Activated CD8-positive, alpha-beta memory T cell treated with anti-CD3 and anti-CD28 coated beads for 48 hours (primary cell): ENCODE measurements around the gene CDH23.

Experiments used
- DNase-seq, 3 experiments: peaks; one replicate each; pipeline ENCODE4 v3.0.0-alpha.2; 2020; ENCODE audit warnings: low read depth in 2 of 3, low spot score in 2 of 3

CDH23 gene

GRCh38 chr10:71750986-71751385, 354.3 kb downstream of the CDH23 start:
- no peak for DNase-seq

- no peak for DNase-seq
Measured at GRCh38 chr10:71751515-71752224, 354.9 kb downstream of the CDH23 start.

DNA sequence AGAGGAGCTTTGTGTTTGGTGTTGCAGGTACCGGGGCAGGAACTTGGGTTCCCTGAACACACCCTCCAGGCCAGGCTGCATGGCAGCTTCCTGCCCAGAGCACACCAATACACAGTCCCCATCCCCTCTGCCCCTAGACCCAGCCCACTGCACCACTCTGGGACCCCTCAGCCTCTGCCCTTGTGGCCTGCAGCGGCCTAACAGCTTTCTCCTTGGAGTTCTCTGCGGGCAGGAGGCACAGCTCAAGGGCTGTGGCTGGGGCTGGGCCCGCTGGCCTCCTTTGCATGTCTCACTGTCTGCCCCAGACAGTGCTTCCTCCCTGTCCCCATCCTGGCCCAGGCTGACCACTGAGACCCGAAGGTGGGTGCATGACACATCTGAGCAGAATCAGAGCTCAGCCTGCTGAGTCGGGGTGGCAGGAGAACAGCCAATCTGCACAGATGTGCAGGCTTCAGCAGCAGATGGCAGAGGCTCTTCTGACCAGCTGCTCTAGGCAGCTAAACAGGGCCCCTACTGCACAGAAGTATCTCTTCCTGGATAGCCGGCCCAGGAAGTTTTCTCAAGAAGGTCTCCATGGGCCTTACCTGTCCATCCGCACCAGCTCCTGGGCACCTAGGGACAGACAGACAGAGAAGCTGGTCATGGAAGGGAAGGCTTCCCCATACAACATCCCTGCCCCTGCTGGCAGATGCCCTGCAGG, 355.8 kb downstream of the CDH23 start:
- no peak for DNase-seq

DNA sequence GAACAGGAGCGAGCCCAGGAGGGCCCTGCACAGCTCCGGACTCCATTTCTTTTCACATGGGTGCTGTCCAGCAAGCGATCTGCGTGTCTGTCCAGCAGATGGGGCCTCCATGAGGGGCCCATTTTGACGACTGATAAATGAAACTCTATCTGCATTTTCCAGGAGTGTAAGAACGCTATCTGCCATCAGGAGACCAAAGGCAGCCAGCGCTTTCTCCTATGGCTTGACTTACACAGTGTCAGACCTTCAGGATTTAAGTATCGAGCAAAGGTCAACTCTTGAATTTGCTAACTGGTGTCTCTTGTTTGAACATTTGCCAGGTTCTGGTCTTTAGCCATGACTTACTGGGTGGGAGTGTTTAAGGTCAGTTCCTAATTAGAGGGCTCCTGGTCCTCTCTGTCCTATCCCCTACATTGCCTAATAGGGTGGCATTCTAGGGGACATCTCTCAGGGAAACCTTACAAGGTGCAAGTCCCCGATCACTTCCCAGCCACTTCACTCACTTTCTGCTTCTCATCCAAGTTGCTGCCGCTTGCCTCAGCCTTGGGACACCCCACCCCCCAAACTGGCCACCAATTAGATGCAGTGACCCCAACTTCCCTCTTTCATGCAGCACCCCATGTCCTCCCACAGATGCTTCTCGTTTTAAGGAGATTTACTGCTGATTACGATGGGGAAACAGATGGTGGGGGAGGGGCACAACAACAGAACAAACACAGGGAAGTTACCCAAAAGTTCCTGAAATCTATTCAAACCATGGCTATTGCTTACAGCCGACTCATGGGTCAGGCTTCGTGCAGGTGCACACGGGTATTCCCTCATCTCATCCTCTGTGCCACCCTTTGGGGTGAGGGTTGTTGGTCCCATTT, 356.6 kb downstream of the CDH23 start:
- DNase-seq, result no peak

DNA sequence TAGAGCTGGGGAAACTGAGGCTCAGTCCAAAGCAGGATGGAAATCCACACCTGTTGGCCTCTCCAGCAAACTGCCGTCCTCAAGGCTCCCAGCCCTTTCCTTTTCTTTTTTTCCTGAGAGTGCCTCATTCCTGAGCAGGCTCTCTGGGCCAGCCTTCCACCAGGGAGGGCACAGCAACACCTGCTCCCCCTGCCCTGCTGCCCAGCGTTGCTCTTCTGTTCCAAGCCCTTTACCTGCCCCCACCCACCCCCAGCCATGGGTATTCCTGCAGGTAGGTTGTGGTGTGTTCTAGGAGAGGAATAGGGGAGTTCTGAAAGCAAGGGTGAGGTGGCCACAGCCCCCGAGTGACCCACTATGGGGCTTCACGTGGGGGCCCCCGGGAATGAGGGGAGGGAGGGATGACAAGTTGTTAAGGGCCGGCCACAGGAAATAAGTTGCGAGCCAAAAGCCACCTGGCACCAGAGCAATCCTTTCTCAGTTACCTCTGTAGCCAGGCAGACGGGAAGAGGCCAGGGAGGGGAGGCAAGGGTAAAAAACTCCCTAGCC, 357.3 kb downstream of the CDH23 start:
- no peak for DNase-seq

DNA sequence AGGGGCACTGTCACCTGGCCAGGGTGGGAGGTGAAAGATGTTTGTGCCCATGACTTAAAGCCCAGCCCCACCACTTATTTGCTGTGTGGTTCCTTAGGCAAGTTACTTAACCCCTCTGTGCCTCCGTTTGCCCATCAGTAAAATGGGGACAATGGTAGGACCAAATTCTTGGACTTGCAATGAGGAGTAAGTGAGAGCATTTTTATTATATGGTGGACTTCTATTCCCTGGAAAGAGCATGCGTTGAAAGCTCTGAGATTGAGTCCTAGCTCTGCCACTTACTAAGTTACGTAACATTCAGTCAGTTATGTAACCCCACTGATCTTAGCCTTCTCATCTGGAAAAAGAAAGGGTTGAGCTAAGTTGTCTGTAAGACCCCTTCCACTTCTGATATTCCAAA, 357.8 kb downstream of the CDH23 start:
- no peak for DNase-seq

DNA sequence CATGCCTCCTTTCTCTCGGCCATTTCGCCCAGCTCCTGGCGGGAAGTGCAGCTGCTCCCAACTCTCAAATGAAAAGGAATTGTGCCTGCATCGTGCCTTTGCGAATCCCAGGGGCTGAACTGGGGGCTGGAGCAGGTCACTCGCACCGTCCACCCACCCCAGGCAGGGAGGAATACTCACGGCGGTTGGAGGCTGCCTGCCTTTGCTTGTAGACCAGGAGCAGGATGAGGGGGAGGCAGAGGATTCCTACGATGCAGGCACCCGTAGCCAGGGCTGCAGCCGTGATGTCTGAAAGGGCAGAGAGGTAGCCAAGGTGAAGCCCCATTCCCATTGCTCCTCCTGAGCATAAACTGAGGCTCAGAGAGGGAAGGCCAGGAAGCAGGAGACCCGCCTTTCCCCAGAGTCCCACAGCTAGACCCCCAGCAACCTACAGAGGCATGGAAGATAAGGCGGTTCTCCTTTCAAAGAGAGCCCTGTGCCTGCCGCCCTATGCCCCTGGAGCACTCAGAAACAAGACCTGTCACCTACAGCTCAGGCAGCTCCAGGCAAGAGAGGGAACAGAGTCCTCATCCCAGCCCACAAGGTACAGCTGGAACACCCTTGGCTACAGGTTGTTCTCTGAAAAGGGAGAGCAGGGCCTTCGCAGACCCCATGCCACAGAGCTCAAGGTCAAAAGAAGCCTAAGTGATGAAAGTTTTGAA, 358.6 kb downstream of the CDH23 start:
- DNase-seq, result no peak

- DNase-seq, result no peak
Measured at GRCh38 chr10:71756311-71757191, 359.8 kb downstream of the CDH23 start.

- DNase-seq, result no peak
Measured at GRCh38 chr10:71757399-71757922, 360.7 kb downstream of the CDH23 start.

DNA sequence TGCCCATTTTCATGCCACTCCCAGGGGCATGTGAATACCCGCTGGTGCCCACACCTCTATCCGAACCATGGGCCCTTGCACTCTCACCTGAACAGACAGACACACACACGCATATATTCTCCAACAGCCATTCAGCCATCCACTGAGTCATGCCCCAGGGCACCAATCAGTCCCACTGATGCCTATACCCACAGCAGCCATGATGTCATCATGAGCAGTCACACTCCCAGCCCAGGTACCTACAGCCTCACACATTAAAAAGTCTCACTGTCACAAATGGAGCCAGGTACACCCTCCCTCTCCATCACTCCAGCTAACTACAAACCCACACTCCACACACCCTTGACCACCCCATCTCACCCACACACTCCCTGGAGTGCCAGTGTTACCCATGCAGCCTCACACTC, 364.4 kb downstream of the CDH23 start:
- DNase-seq, result no peak

DNA sequence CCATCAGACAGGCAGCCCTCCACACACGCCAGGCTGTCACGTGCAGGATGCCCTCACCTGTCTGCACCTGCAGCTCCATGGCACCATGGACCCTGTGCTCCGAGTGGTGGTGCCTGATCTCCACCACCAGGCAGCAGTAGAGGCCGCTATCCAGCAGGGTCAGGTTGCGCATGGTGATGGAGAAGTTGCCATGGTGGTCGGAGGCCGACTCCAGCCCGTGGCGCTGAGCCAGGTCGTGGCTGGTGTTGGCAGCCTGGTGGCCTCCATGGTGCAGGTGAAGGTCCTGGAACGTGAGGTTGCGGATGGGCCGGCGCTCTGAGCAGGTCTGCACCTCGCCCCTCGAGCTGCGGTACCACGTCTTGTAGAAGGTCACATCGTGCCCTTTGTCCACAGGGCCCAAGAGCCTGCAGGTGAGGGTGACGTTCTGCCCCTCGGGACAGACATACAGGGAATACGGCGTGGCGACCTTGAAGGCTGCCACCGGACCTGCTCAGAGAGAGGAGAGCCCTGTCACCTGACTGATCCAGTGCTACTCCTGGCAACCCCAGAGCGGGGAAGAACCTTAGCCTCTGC, 364.9 kb downstream of the CDH23 start:
- DNase-seq, result no peak

DNA sequence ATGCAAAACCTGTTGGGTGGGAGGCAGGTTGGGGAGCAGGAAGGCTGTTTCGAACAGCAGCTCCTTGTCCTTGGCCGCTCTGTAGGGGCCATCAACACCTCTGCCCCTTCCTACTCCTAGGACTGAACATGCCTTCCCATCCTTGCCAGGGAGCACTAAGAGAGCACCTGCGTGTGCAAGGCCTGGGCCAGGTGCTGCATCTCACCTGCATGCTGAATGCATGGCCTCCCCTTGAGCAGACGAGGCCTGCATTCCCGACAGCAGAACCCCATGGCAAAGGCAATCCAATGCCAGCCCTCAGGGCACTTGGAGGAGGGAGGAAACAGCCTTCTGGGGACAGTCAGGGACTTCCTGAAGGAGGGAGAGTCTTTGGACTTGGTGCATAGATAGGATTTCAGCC, 365.6 kb downstream of the CDH23 start:
- DNase-seq, result no peak

DNA sequence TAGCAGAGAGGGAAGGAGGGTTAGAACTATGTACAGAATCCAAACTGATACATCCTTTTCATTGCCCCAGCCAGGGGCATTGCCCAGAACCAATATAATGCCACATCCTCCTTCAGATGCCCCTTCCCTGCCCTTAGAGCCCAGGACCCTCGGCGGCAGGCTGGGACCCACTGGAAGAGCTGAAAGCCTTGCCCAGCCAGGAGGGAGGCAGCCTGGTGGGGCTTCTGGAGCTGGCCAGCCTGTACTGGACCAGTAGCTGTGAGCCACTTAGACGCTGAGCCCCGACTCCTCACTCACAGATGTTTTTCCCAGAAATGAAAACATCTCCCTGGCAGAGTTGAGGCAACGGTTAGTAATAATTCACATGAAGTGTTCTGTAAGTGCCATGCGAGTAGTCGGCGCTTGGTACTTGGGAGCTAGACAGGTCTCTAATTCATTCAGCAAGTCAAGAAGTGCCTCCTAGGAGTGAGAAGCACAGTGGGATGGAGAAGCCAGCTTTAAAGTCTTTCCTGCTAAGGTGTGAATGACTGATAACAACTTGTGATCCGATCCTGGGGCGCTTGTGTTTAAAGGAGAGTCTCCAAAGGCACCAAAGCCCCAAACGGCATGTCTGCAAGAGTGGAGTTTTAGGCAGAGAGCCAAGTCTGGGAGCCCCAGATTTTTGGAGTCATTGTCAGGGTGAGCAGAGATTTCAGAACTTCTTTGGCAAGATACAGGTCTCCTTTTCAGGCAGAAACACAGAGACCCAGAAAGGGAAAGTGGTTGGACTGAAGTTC, 366.8 kb downstream of the CDH23 start:
- no peak for DNase-seq

DNA sequence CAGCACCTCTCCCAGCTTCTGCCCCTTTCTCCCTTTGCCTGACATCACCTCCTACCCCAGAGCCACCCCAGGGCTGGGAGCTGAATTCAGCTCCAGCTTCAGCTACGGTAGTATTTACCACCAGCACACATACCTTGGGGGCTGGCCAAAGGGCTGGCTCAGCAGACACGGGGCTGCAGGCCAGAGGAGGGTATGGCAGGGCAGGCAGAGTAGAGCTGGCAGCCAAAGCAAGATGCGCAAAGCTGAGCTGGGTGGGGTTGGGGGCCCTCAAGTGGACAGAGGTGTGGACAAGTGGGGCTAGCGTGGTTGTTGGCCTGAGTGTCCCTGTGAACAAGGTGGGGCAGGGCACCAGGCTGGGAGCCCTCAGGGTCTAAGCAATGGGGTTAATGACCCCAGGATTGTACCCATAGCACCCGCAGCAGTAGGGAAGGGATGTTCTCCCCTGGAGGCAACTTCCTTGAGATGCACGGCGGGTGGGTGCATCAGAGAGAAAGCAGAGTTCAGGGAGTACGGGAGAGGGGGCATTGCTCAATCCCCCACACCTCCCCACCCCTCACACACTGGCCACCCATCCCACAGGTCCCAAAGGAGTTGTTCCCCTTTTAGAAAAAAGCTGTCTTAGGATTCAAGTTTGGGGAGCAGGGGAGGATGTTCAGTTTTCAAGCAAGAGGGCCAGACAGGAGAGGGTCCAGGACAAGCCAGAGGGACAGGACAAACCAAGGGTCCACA, 368.6 kb downstream of the CDH23 start:
- no peak for DNase-seq

DNA sequence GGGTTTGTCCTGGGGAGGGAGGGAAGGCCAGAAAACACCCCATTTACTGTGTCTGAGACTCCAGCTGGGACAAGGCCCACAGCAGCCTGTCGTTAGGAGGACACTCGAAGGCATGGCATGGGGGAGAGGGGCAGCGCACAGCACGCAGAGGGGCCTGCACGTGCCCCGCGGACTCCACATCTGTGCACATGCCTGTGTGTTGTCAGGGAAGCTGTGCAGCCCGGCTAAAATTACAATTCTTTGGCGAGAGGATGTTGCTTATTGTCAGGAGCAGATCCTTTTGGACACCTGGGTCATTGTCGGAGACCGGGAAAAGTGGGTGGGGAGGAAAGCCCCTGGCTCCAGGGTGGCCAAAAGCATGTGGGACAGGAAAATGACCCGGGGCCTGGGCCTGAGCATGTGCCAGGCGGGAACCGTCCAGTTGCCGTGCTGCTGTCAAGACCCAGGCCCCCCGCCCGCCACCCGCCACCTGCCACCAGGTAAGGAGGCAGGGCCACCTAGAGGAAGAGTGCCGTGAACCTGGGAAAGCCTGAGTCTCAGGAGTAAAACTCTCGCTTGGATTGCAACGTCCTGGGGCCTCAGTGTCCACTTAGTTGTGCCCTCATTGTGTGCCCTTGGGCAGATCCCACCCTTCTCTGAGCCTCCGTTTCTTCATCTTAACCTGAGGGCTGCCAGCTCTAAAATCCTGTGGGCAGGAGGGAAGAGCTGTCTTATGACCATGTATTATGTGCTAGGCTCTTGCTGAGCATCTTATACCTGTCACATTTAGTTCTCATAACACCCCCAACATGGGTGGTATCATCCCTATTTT, 369.4 kb downstream of the CDH23 start:
- DNase-seq, result no peak

DNA sequence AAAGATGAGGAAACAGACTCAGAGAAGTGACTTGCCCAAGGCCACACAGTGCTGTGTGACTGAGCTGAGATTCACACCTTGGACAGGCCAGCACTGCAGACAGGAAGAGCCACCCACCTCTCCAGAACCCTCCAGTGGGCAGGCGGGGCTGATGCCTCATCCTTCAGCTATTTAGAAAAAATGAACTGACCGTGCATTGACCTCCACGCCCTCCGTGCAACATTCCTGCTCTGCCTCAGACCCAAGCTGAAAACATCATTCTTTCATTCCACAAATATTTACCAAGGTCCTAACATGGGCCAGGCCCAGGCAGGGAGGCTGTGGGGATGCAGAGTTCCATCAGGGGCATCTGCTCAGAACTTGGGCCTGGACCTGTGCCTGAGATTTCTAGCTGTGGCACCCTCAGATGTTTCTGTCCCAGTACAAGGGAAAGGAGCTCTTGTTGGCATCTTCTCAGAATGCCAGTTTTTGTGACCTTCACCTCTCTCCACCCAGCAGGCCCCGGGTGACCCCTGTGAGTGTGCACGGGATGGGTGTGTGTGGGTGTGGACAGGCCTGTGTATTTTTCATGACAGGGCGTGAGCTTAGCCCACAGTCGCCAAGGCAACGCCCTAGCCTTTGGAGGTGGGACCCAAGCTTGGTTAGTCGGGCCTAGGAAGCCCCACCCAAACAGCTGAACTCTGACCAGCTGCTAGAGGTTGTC, 370.1 kb downstream of the CDH23 start:
- DNase-seq, result no peak
